Measurements from ENCODE around the gene CELF3. TPM values are rescaled to one million over a fixed set of nuclear protein-coding genes. Genes with fewer than 3 reads are reported as not detected.

CELF3 gene
- total RNA-seq, 1 experiment from 2014 or later: not detected

DNA sequence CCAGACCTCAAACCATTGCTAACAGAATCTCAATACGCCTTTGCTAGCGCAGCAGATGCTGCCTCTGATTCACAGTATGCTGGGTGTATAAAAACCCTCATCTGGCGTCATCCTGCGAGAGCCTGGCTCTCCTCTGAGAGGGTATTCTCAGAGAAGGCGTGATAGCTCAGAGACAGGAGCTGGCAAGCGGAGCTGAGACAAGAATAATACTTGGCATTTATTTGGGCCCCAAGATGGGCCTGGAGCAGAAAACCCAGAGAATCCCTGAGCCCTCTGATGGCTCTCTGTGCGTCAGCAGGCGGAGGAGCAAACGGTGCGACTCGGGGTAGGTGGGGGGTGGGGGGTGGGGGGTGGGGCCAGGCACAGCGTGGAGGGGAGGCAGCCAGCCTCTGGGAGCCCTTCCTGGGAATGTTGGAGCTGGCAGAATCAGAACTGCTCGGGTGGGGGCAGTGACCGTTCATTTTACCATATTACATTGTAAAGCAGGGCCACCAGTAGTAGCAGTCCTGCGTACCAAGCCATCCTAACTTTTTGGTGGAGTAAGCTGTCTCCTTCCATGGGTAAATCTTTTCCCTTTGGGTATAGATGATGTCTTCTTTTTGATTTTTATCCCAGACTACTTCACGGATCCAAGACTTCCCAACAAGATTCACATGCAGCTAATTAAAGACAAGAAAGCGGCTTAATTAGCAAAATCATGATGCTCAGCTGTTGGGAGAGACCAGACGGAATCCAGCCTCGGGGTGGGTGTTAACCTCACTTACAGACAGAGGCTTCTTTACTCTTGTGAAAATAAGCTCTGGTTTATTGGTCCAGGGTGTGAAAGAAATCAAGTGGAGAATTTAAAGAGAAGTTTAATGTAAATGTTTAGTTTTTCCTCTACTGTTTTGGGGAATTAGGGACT is 11.8 kb upstream of the CELF3 start:
- Mint-ChIP-seq H3K27ac (ENCODE audit: low read depth, unreplicated experiment) (no peak overlapping the region), H3K36me3 (ENCODE audit: insufficient read depth, unreplicated experiment) (no peaks in the 10 kb centered on the region), H3K9me3 (ENCODE audit: unreplicated experiment) (no peaks in the 10 kb centered on the region), H3K4me1 (ENCODE audit: insufficient read depth, unreplicated experiment) (no peaks in the 10 kb centered on the region), H3K4me3 (ENCODE audit: unreplicated experiment) (no peak overlapping the region), H3K27me3 (ENCODE audit: insufficient read depth, unreplicated experiment) (peaks cover 27% of the 10 kb centered on the region)
- POLR2A ChIA-PET: interaction anchor here (0.7 kb wide), 1 partner anchor 9 kb away, joined by 4 read pairs; no protein-coding TSS in a partner anchor
- no TSS peak for BruUV-seq (replicated peaks)
- intact Hi-C loops (cut with micrococcal nuclease): no loop called here
- DNase-seq (ENCODE audit: unreplicated experiment): no peak
- CTCF ChIA-PET: interaction anchor here (0.6 to 2.3 kb wide), 7 partner anchors 35 to 420 kb away, joined by 3 to 10 read pairs (median 5); partner anchors contain the start of gene MRPL9
- TF ChIP-seq, protein P1, sequence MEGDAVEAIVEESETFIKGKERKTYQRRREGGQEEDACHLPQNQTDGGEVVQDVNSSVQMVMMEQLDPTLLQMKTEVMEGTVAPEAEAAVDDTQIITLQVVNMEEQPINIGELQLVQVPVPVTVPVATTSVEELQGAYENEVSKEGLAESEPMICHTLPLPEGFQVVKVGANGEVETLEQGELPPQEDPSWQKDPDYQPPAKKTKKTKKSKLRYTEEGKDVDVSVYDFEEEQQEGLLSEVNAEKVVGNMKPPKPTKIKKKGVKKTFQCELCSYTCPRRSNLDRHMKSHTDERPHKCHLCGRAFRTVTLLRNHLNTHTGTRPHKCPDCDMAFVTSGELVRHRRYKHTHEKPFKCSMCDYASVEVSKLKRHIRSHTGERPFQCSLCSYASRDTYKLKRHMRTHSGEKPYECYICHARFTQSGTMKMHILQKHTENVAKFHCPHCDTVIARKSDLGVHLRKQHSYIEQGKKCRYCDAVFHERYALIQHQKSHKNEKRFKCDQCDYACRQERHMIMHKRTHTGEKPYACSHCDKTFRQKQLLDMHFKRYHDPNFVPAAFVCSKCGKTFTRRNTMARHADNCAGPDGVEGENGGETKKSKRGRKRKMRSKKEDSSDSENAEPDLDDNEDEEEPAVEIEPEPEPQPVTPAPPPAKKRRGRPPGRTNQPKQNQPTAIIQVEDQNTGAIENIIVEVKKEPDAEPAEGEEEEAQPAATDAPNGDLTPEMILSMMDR (IDR thresholded peaks at IDR 0.05; ENCODE audit: unreplicated experiment): no peak

DNA sequence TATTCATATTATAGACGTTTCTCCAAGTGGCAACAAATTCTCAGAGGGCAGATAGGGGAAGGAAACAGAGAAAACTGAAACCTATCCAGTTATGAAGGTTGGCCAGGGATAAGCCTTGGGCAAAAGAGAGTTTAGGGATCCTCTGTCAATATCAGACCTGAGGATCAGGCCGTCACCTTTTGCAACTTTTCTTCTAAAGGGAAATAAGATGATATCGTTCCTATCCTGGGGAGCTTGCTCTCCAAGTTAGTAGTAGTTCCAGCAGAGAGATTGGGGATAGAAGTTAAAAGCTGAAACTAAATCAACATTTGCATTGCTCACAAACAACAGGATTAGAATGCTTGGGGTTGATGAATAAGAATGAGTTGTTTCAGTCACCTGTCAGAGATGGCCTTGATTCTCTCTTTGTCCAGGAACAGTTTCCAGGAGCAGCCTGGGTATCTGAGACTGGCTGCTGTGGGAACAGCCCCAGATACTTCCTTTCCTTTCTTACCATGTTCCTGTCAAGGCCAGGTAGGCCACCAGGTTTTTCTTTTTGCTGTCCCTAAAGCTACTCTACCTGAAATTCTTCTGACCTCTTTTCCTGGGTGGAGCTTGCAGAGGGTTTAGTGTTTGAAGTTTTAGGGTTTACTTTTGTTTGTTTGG is 7.2 kb upstream of the CELF3 start:
- no peak for DNase-seq (ENCODE audit: unreplicated experiment)
- H3K27ac Mint-ChIP-seq (ENCODE audit: low read depth, unreplicated experiment): no peak overlapping the region
- H3K36me3 Mint-ChIP-seq (ENCODE audit: insufficient read depth, unreplicated experiment): no peaks in the 10 kb centered on the region
- H3K27me3 Mint-ChIP-seq (ENCODE audit: insufficient read depth, unreplicated experiment): peaks cover 24% of the 10 kb centered on the region
- ChIA-PET POLR2A (no interaction called here), CTCF (interaction anchor here (0.6 to 1.5 kb wide), 6 partner anchors 11 to 394 kb away, joined by 3 to 7 read pairs (median 4); no protein-coding TSS in a partner anchor)
- H3K4me1 Mint-ChIP-seq (ENCODE audit: insufficient read depth, unreplicated experiment): no peaks in the 10 kb centered on the region
- intact Hi-C loops (cut with micrococcal nuclease): no loop called here
- TF ChIP-seq, protein P1 (IDR thresholded peaks at IDR 0.05; ENCODE audit: unreplicated experiment): no peak
- H3K4me3 Mint-ChIP-seq (ENCODE audit: unreplicated experiment): no peak overlapping the region
- BruUV-seq (replicated peaks): no TSS peak
- no peaks in the 10 kb centered on the region for H3K9me3 Mint-ChIP-seq (ENCODE audit: unreplicated experiment)

DNA sequence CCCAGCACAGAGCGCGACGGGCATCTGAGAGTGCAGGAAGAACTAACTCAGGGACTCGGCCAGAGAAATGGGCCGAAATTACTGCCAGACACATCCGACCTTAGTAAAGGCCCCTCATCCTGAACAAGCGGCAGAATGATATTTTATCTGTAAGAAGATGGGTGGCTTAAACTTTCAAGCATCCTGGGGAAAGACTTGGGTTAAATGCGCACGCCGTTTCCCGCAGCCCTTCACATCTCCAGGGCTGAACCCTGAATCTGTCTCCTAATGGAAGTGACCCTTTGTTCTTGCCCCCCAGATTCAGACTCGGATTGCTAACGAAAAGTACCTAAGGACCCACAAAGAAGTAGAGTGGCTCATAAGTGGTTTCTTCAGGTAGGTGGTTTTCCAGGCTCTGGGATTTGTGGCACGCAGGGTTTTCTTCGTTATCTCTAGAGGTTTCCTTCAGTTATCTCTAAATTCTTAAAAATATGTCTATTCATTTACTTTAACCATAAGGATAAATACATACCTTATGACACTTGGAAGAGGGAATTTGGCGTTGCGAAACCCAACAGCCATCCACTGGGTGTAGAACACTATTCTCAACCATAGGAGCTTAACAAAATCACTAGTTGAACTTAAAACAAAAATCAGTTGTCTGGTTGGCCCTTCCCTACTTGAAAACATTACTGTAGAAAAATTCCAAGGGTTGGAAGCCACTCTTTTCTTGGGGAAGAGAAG is 5.3 kb upstream of the CELF3 start:
- Mint-ChIP-seq H3K4me1 (ENCODE audit: insufficient read depth, unreplicated experiment) (peaks cover 9% of the 10 kb centered on the region), H3K36me3 (ENCODE audit: insufficient read depth, unreplicated experiment) (no peaks in the 10 kb centered on the region), H3K27me3 (ENCODE audit: insufficient read depth, unreplicated experiment) (peaks cover 43% of the 10 kb centered on the region), H3K9me3 (ENCODE audit: unreplicated experiment) (no peaks in the 10 kb centered on the region), H3K4me3 (ENCODE audit: unreplicated experiment) (no peak overlapping the region), H3K27ac (ENCODE audit: low read depth, unreplicated experiment) (no peak overlapping the region)
- TF ChIP-seq, protein P1 (IDR thresholded peaks at IDR 0.05; ENCODE audit: unreplicated experiment): no peak
- no TSS peak for BruUV-seq (replicated peaks)
- no peak for DNase-seq (ENCODE audit: unreplicated experiment)
- POLR2A ChIA-PET: interaction anchor here (0.7 kb wide), 2 partner anchors 9 to 169 kb away, joined by 3 read pairs; no protein-coding TSS in a partner anchor
- intact Hi-C loops (cut with micrococcal nuclease): no loop called here
- CTCF ChIA-PET: interaction anchor here (0.6 to 1.7 kb wide), 8 partner anchors 12 to 278 kb away, joined by 3 to 12 read pairs (median 4); no protein-coding TSS in a partner anchor
